Activated CD4-positive, alpha-beta T cell treated with anti-CD3 and anti-CD28 coated beads for 24 hours (primary cell): ENCODE results near the gene TIMM29.
"Not testable (repeated sequence)": the region's sequence is repeated elsewhere in the genome, so short reads cannot be mapped to it uniquely, and the experiment has no call there.

Source experiments
- DNase-seq, 2 donors: peaks; one replicate each; pipeline ENCODE4 v3.0.0-alpha.2; 2020; ENCODE audit warnings: low read depth in 2 of 2

The TIMM29 gene

DNA sequence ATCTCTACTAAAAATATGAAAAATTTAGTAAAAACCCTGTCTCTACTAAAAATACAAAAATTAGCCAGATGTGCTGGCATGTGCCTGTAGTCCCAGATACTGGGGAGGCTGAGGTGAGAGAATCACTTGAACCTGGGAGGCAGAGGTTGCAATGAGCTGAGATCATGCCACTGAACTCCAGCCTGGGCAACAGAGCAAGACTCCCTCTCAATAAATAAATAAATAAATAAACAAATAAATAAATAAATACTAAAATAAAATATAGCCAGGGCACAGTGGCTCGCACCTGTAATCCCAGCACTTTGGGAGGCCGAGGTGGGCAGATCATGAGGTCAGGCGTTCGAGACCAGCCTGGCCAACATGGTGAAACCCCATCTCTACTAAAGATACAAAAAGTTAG, 14.8 kb downstream of the TIMM29 start:
- not testable (repeated sequence) for DNase-seq

DNA sequence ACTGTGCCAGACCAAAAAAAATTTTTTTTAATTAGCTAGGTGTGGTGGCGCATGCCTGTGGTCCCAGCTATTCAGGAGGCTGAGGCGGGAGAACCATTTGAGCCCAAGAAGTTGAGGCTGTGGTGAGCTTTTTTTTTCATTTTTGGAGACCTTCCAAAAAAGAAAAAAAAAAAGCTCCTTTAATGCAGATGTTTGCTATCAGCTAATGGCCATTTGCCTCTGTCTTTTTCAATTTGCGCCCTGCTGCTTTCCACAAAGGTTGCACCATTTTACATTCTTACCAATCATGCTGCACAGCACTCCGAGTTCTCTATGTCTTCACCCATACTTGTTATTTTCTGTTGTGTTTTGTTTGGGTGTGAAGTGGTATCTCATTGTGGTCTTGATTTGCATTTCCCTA, 16.7 kb downstream of the TIMM29 start:
- DNase-seq = no peak

DNA sequence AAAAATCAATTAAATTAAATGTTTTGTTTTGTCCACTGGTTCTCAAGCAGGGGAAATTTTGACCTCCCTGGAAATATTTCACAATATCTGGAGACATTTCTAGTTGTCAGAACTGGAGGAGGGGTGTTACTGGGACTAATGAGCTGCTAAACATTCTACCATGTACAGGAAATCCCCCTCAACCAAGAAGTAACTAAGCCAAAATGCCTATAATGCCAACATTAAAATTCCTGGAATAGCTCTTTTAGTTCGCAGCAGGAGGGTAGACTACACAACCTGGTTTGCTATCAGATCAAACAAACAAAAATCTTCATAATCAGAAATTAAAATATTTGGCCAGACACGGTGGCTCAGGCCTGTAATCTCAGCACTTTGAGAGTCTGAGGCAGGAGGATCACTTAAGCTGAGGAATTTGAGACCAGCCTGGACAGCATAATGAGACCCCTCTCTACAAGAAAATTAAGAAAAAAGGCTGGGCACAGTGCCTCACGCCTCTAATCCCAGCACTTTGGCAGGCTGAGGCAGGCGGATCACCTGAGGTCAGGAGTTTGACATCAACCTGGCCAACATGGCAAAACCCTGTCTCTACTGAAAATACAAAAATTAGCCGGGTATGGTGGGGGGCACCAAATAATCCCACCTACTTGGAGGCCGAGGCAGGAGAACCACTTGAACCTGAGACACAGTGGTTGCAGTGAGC, 18.5 kb downstream of the TIMM29 start:
- DNase-seq = no peak

DNA sequence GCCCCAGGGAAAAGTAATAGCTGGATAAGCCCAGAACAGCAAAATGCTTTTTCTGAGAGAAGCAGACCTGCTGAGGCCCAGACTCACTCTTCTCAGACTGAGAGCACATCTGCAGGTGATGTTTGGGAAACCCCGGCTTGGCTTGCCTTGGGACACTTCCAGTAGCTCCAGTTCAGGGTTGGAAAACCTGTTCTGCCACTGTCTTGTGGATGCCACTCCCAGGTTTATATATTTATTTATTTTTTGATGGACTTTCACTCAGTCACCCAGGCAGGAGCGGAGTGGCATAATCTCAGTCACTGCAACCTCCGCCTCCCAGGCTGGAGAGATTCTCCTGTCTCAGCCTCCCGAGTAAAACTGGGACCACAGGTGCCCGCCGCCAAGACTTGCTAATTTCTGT, 24.2 kb downstream of the TIMM29 start:
- no peak for DNase-seq

DNA sequence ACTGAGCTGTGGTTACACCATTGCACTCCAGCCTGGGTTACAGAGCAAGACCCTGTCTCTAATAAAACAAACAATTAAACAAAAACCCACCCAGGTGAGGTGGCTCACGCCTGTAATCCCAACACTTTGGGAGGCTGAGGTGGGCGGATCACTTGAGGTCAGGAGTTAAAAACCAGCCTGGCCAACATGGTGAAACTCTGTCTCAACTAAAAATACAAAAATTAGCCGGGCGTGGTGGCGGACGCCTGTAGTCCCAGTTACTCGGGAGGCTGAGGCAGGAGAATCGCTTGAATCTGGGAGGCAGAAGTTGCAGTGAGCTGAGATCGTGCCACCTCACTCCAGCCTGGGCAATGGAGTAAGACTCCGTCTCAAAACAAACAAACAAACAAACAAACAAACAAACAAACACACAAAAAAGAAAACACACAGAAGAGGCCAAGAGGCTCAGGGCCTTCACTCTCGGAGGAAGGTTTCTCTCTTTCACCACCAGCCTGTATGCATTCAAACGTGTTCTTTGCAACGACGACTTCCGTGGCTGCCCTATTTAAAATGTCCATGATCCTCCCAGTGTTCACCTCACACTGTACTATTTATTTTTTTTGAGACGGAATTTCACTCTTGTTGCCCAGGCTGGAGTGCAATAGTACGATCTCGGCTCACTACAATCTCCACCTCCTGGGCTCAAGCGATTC, 30.8 kb downstream of the TIMM29 start:
- DNase-seq = not testable (repeated sequence)

DNA sequence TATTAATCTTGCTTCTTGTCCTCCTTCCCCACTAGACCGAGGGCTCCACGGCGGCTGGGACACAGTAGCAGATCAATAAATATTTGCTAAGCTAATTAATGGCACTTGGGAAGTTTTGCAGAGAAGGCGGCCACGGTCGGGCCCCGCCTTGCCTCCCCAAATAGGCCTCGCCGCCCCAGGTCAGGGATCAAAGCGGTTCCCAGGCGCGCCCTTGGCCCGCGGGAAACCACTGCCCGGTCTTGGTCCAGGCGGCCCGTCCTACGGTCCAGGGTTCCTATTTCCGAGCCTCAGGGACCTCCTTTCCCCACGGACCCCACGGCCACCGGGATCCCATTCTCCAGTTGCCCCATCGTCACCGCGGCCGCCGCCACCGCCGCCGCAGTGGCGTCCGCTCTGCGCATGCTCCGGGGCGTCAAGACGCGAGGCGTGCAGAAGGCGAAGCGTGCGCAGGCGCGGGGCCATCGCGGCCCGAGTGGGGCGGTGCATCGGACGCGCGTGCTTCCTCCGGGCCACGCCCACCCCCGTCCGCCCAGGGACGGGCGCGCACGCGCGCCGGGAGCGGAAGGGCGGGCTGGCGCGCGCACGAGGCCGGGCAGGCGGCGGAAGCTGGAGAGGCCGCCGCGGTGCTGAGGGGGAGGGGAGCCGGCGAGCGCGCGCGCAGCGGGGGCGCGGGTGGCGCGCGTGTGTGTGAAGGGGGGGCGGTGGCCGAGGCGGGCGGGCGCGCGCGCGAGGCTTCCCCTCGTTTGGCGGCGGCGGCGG, 31.9 kb downstream of the TIMM29 start, which contains the start of gene SMARCA4:
SMARCA4 (plus strand) TSS at position 717 of the 759 bp plus-strand sequence. CDS start 23,122 bp downstream, outside the sequence.
- DNase-seq = peak; percentile 96 to 97

DNA sequence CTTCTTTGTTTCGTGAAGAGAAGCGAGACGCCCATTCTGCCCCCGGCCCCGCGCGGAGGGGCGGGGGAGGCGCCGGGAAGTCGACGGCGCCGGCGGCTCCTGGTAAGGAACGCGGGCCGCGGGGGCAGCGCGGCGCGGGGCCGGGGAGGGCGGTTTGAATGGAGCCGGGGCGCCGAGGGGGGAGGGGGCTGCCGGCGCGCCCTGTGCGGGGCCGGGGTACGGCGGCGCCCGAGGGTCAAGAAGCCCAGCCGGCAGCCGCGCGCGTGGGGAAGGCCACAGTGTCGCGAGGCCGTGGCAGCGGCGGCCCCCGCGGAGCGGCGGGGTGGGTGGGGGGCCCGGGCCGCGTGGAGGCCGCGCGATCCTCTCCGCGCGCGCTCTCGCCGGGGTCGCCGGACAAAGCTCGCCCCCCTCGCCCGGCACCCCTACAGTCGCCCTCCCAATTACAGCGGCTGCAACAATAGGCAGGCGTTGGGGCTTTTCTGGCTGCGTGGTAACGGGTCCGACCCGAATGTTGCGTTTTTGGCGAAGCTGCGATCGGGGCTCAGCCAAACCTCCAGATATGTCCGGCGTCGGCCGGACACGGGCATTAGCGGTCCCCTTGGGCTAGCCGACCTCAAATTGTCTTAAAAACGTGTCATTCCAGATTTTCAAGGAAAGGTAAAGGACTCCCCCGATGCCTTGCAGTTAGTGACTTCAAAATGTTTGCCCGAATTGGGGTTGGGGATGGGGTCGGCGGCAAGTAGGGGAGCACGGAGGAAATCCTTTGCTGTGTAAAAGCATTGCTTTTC, 32.7 kb downstream of the TIMM29 start:
- DNase-seq = no peak

DNA sequence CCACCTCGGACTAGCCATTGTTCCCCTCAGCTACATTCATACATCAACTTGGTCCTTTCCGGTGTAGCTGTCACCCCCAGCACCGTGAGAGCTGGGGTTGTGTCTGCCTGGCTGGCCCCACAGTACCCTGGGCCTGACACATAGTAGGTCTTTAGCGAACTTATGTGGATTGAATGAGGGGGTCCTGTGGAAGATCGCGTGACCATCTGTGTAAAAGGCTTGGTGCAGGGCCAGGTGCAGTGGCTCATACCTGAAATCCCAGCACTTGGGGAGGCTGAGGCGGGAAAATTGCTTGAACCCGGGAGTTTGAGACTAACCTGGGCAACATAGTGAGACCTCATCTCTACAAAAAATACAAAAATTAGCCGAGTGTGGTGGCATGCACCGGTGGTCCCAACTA, 34.3 kb downstream of the TIMM29 start:
- DNase-seq = no peak

DNA sequence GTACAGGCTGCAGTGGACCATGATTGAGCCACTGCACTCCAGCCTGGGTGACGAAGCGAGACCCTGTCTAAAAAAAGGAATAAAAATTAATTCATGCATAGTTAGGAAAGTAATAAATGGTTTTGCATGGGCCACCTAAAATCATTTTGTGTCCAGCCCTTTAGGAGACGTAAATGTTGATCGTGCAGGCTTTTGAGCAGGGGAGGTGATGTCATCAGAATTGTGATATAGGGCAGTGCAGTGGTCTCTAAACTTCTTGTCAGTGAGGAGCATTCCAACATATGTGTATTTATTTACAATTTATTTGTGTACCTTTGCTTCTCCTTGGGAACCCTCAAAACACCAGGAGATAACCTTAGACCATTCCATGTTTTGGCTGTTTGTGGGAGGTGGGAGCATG, 35.3 kb downstream of the TIMM29 start:
- DNase-seq = no peak

DNA sequence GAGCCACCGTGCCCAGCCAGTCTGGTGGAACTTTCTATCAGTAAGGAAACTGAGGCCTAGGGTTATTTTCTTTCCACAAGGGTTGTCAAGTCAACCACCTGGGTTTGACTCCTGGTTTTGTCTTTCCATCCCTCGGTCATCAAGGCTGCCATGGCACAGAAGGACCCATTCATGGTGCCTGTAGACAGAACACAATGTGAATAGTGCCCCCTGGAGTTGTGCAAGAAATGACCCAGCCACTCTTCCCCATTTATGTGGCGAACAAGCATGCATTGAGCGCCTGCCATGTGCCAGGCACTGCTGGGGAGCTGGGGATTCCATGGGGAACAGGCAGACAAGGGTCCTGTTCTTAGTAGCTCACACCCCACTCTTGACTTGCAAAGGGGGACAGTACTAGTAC, 36.3 kb downstream of the TIMM29 start:
- DNase-seq = no peak

DNA sequence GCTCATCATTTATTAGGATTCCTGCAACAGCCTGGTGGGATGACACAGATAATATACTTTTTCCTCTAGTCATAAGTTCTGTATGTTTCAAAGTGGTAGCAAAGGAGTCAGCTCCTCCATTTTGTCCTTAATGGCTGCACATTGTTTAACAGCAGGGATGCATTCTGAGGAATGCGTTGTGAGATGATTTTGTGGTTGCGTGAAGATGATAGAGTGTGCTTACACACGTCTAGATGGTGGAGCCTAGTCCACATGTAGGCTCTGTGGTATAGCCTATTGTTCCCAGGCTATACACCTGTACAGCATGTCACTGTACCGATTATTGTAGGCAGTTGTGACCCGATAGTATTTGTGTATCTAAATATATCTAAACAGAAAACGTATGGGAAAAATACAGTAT, 36.8 kb downstream of the TIMM29 start:
- DNase-seq = no peak

DNA sequence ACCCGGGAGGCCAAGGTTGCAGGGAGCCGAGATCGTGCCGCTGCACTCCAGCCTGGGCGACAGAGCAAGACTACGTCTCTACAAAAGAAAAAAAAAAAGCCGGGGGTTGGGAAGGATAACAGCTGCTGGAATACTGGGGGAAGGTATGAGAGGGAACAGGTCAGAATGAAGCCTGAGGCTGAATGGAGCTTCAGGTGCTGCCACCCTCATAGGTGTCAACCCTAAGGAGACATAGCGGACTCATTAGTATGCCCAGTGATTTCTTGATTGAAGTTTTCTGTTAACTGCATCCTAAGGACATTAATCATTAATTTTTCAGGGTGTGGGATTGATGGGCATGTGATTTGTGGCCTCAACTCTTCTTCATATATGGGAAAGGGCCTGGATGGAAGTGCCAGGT, 38.2 kb downstream of the TIMM29 start:
- DNase-seq = no peak

DNA sequence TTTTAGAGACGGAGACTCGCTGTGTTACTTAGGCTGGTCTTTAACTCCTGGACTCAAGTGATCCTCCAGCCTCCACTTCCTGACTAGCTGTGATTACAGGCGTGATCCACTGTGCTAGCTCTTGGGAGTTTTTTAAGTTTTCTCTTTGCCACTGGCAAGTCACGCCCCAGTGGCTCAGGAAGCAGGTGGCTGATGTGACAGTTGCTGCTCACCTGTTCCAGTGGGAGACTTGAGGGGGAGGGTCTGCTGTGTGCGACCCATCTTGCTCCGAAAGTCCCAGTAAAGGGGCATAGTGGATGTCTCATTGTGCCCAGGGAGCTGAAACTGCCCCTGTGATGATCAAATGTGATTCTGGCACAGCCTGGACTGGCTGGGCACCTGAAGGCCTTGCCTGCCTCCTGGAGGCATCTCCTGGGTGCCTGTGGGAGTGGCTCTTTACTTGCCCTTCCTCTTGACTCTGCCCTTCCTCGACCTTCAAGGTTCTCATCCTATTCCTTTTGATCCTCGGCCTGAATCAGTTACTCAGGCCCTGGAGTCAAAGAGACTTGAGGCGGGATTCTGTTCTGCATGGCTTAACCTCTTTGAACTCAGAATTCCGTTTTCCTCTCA, 40.0 kb downstream of the TIMM29 start:
- no peak for DNase-seq

DNA sequence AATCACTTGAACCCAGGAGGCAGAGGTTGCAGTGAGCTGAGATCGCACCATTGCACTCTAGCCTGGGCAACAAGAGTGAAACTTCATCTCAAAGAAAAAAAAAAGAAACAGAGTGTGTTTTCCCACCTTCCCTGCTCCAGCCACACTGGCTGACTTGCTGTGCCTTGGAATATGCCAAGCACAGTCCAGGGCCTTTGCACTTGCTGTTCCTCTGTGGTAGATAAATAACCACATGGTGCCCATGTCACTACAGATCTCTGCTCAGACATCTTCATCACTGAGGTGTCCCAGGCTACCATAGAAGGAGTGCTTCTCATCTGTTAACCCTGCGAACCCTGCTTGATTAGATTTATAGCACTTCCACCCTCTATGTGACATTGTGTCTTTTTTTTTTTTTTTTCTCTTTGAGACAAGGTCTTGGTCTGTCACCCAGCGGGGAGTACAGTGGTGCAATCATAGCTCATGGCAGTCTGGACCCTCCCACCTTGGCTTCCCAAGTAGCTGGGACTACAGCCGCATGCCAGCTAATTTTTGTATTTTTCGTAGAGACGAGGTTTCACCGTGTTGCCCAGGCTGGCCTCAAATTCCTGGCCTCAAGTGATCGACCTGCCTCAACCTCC, 42.6 kb downstream of the TIMM29 start:
- no peak for DNase-seq

DNA sequence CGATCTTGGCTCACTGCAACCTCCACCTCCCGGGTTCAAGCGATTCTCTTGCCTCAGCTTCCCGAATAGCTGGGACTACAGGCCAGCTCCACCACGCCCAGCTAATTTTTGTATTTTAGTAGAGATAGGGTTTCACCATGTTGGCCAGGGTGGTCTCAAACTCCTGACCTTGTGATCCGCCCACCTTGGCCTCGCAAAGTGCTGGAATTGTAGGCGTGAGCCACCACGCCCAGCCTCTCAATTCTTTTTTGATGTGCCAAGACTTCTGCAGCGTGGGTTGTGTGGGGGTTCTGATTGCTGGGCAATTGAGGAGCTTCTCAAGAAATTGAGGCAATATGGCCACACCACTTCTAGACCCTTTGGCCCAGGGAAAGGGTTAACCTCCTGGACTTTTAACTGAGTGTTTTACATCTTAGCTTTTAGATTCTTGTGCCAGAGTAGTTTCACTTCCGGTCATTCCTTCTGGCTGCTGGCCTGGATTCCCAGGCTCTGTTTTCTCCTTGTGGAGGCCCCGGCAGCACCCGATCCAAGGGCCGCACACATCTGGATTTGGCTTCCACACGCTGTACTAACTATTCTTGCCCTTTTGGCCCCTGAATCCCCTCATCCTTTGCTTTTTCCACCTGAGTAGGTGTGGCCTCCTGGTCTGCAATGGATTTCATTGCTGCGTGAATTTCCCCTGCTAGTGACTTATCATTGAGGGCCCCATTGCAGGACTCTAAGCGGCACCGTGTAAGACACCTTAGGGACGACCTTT, 46.9 kb downstream of the TIMM29 start:
- no peak for DNase-seq

DNA sequence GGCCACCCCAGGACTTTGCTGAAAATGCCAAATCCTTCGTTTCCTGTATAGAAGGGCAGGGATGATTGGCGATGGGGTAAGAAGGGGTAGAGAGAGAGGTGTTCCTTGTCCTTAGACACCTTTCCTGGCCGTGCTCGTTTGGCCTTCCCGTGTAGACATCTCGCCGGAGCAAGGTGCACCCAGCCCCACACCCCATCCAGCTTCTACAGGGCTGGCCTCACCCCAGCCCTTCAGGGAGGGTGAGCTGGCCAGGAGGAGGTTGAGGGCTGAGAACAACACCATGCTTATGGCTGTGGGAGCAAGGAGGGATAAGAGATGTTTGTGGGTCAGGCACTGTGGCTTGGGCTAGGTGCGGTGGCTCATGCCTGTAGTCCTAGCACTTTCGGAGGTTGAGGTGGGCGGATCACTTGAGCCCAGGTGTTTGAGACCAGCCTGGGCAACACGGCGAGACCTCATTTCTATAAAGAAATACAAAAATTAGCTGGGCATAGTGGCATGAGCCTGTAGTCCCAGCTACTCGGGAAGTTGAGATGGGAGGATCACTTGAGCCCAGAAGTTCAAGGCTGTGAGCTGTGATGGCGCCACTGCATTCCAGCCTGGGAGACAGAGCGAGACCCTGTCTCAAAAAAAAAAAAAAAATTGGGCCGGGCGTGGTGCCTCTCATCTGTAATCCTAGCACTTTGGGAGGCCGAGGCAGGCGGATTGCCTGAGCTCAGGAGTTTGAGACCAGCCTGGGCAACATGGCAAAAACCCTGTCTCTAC, 47.7 kb downstream of the TIMM29 start:
- DNase-seq = no peak

DNA sequence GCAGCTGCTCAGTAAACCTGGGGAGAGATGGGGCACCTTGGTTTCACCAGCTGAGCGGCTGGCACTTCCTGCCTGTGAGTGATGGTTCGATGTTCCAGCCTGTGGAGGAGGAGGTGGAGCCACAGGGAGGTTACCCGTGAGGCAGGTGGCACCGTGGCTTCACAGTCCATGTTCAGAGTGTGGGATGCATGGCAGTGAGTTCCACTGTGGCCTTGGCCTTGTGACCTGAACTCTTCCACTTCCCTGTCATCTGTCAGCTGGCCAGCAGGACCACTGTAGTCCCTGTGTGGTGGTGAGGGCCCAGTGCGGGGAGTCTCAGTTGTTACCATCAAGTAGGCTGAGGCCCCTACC, 49.1 kb downstream of the TIMM29 start:
- no peak for DNase-seq
